ENCODE results near the gene SUSD6. TPM values are rescaled to one million over a fixed set of nuclear protein-coding genes. Genes with fewer than 3 reads are reported as not detected.
A peak's percentile ranks its signal among the peaks of the same experiment; 100 is the strongest.

The SUSD6 gene
- total RNA-seq, 1 experiment from 2014 or later, result 4.8 TPM

DNA sequence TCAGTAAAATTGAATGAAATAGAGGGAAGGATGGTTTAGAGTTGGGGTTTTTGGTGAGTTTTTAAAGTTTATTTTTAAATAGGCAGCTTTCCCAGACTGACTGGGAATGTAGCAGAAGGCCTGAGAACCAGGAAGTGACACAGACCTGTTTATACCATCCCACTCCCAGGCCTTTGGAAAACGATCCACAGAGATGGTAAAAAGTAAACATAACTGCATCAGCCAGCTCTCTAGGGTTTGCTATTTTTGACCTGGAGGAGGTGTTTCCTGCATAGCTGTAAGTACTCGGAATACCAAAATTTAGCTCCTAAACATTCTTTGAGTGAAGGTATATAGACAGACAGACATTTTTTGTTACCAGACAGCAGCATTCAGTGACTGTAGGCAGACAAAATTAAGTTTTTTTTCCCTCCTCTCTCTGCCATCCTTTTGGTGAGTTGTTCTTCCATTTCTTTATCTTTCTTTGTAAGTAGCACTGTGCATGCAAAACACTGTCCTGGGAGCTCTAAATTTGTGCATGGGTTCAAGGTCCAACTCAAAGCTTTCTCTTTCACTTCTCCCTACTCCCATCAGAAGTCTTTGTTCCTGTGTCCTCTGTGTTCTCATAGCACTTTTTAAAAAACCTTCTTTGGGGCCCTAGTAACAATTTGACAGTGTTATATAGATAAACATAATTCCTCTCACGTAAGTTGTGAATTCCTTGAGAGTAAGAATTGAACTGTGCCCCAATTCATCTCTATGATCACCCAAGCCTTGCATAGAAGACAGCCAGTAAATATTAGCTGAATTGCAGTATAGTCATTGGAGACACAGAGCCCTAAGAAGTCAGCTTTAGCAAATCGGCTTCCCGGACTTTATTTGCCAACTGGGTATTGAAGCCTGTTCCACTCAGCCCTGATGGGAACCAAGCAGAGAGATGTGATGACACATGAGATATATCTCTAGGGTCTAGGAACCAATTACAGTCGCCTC lies 37.4 kb downstream of the SUSD6 start:
- DNase-seq (ENCODE audit: low read depth), result peak; percentile 73

DNA sequence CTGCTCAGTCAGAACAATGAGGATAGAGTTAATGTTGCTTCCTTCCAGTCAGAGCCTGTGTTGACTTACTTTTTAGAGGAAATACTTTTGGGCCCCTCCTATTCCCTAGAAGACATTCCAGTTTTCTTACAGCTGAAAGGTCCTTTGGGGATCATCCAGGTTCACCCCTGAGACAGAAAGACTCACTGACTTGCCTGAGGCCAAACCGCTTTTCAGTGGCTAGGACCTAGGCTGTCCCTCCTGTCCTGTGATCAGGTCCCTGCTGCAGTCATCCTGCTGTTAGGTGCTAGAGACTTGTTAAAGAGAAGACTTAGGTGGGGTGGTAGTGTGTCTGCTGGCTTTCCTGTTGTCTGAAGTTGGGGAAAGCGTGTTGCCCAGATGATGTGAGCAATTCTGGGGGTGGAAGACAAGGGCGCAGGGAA lies 39.6 kb downstream of the SUSD6 start:
- peak; percentile 25 for DNase-seq (ENCODE audit: low read depth)

DNA sequence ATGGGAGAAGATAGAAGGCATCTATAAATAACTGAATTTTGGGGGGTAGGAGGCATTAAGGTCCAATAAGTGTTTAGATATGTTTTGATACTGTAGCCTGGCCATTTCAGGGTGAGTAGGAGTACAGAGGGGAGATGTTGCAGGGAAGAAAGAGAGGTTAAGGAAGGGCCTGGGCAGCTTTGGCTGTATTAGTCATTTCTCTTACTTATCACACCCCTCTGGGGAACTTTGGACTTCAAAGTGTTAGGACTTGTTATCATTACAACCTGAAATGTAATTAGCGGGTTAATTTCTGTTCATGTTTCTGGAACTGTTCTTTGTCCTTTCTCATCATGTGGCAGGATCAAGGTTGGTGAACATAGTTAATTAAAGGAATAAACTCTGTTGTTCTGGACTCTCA lies 40.3 kb downstream of the SUSD6 start:
- DNase-seq (ENCODE audit: low read depth), result no peak

GRCh38 chr14:69652942-69653684 lies 41.7 kb downstream of the SUSD6 start:
- no peak for DNase-seq (ENCODE audit: low read depth)

GRCh38 chr14:69654116-69654515 lies 42.7 kb downstream of the SUSD6 start:
- DNase-seq (ENCODE audit: low read depth), result no peak

- peak; percentile 27 for DNase-seq (ENCODE audit: low read depth)
Observed at GRCh38 chr14:69657950-69658355, 46.6 kb downstream of the SUSD6 start.

- DNase-seq (ENCODE audit: low read depth), result peak; percentile 78
Observed at GRCh38 chr14:69658664-69659261, 47.4 kb downstream of the SUSD6 start.

DNA sequence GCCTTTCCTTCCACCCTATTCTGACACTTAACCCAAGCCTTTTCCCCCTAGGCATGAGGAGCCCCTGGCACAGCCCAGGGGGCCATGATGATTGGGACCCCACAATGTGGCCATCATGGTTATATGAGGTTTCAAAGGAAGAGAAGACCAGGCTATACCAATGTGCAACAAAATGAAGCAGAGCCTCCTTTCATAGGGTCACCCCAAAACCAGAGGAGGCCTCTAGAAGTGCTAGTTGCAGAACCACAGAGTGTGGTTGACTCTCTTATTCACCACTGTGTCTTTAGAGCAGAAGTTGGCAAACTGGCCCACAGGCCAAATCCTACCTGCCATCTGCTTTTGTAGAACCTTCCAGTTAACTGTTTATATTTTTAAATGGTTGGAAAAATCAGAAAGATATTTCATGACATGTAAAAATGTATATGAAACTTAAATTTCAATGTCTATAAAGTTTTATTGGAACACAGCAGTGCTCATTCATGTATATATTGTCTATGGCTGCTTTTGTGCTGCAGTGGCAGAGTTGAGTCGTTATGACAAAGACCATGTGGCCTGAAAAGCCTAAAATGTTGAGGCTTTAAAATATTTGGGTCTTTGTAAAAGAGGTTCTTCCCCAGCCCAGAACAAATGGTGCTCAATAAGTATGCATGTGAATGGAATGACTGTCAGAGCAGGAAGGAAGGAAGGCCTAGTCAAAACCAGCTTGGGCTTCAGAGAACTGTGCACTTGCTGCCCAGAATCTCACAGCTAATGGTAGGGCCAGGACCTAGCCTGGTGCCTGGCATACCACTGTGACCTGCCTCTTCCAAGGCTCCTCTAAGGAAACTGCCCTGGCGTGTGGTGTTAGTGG lies 49.2 kb downstream of the SUSD6 start:
- DNase-seq (ENCODE audit: low read depth), result no peak

GRCh38 chr14:69661194-69661537 lies 49.8 kb downstream of the SUSD6 start:
- no peak for DNase-seq (ENCODE audit: low read depth)

GRCh38 chr14:69662636-69663299 lies 51.4 kb downstream of the SUSD6 start:
- DNase-seq (ENCODE audit: low read depth), result no peak

GRCh38 chr14:69663300-69663643 lies 51.9 kb downstream of the SUSD6 start:
- DNase-seq (ENCODE audit: low read depth), result no peak

DNA sequence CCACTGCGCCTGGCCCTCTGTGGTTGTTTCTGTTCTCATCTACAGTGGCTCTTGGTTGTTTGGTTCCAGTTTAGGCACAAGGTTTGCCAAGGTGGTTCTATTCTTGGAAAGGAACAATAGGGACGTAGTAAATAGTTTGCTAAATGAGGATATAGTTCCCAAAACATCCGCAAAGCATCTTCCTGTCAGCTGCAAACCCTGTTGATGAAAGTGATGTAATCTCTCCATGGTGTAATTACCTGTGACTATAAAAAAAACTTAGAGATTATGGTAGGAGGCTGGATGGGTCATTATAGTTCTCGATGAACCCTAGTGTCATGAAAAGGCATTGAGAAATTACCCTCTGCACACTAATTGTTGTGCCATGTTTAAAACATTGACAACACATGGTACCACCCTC lies 52.9 kb downstream of the SUSD6 start:
- DNase-seq (ENCODE audit: low read depth), result no peak

DNA sequence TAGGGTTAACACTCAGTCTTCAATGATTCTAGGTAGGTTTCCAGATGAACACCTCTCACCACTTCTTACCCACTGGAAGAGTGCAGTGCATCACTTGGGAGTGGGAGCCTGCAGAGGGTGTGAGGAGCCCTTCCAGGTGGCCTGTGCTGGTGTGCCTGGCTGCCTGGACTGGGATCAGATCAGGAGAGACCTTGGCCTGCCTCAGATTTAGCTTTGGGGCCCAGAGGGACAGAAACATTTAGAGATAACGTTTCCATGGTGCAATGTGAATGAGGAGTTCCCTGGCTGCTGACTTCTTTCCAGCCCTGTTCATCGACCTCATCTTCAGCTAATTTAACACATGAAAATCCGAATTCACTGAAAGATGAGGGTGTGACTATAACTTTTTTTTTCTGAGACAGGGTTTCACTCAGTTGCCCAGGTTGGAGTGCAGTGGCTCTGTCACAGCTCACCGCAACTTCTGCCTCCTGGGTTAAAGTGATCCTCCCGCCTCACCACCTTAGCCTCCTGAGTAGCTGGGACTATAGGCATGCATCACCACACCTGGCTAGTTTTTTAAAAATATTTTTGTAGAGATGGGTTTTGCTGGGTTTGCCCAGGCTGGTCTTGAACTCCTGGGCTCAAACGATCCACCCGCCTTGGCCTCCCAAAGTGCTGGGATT lies 53.6 kb downstream of the SUSD6 start:
- no peak for DNase-seq (ENCODE audit: low read depth)

DNA sequence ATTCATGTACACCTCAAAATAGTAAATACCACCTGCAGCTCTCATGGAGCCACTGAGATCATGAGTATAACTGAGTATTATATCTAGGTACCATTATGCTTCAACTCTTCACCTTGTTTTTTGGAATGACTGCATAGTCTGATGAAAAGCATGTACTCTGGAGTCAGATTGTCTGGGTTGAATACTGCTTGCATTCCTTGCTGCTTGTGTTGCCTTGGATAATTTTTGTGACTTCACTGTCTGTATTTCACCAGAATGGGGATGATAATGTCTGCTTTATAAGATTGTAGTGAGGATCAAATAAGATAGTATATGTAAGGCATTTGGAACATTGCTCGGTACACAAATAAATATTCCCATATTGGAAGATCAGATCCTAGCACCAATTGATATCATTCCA lies 54.2 kb downstream of the SUSD6 start:
- no peak for DNase-seq (ENCODE audit: low read depth)

GRCh38 chr14:69666112-69666511 lies 54.7 kb downstream of the SUSD6 start:
- no peak for DNase-seq (ENCODE audit: low read depth)

DNA sequence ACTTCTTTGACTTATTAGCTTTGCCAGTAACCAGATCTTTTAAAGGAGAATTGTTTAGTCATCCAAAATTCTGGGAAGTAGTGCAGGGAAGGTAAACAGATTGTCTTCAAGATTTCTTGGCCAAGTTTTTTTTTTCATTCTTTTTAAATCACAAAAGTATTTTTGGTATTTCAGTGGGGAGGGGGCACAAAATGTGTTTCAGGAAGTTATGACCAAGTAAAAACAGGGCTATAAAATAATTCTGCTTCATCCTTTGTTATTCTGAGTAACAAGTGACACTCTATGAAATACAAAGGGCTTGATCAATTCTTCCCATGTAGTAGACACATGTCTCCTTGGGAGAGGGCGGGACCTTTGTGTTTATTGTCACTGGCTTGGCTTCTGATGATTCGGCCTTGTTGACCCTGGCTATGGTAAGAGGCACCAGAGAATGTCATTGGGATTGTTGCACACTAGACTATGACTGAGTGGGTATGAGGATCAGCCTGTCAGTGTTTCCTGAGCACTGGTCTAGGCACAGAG lies 55.4 kb downstream of the SUSD6 start:
- peak; percentile 9 for DNase-seq (ENCODE audit: low read depth)

DNA sequence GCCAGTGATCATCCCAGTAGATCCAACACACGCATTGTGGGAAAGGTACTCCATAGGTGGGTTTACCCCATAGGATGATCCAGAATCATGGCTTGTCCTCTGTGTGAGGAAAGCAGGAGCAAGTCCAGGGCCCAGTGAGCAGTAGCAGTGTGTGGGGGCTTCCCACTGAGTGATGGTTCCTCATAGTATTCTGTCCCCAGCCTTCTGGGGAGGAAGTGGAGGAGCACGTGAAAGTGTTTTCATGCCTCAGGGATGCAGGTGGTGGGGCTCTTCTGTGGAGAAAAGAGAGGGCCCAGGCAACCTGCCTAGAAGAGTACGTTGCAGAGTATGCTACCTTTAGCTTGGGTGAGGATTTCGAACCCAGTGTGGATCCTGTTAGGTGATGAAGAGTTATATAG lies 56.5 kb downstream of the SUSD6 start:
- no peak for DNase-seq (ENCODE audit: low read depth)

DNA sequence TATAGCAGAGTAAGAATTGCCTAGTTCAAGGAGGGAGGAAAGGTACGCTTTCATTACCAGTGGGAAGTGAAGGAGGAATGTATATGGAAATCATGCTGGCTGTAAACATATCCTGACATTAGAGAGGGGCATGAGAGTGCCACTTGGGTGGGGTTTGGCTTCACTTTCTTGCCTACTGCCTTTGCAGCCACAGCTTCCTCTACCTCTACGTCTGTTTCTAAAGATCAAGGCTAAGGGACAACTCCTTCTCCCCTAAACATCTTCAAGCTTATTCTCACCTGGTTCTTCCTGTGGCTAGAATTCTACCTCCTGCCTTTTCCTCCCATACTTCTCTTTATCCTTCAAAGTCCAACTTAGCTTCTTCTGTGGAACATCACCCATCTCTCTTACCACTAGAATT lies 58.0 kb downstream of the SUSD6 start:
- DNase-seq (ENCODE audit: low read depth), result no peak

- no peak for DNase-seq (ENCODE audit: low read depth)
Observed at GRCh38 chr14:69670093-69670492, 58.7 kb downstream of the SUSD6 start.

DNA sequence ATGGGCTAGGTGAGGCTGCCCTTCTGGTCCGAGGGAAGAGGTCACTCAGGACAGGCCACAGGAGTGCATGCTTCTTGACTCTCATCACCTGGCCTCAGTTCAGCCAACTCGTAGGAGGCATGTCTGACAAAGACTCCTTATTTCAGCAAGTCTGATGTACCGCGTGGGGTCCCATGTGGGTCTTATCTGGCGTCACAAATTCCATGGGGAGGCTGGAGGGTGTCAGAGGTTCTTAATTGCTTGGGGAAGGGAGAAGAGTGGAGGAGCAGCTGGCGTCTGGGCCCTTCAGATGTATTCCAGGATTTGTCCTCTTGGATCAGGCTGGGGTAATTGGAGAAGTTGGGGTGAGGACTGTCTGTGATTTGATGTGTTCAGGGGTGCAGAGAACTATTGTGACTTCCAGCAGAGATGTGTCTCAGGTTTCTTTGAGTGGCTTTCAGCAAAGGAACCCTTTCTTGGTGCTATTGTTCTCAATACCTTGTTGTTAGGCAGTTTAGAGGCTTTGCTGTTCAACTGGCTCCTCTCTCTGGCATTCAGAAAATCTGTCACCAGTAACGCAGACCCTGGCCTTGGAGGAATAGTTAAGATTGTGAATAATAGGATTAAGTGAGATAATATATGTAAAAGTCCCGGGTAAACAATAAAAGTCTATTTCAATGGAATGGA lies 60.1 kb downstream of the SUSD6 start:
- no peak for DNase-seq (ENCODE audit: low read depth)
